HG02759 (cell line): ENCODE measurements around the gene CS.
A peak's percentile ranks its signal among the peaks of the same experiment; 100 is the strongest.
"Not testable (repeated sequence)": the region's sequence is repeated elsewhere in the genome, so short reads cannot be mapped to it uniquely, and the experiment has no call there.

Experiments used
- ATAC-seq: cut with Tn5 transposase; IDR thresholded peaks from one replicate; pipeline ENCODE4 v1.9.1; 2021; ENCODE audit warnings: mild to moderate bottlenecking, moderate library complexity; ENCODE audit not compliant: unreplicated experiment

CS gene

GRCh38 chr12:56299853-56300643 lies at the start of gene CS:
Gene CS, minus strand, starts transcription at chr12:56300330. Its CDS starts 129 bp downstream, at chr12:56300201.
- peak; percentile 92 for ATAC-seq

GRCh38 chr12:56348776-56349175 lies 48.6 kb upstream of the CS start:
- no peak for ATAC-seq

GRCh38 chr12:56347255-56347654 lies 47.1 kb upstream of the CS start:
- ATAC-seq = peak; percentile 47

- ATAC-seq = no peak
These were observed 46.5 kb upstream of the CS start for GRCh38 chr12:56346675-56347074.

GRCh38 chr12:56342290-56342689 lies 42.2 kb upstream of the CS start:
- ATAC-seq = not testable (repeated sequence)

- ATAC-seq = no peak
These were observed 41.5 kb upstream of the CS start for GRCh38 chr12:56341616-56342015.

- no peak for ATAC-seq
These were observed 39.0 kb upstream of the CS start for GRCh38 chr12:56339158-56339422.

GRCh38 chr12:56338308-56339157 lies 38.4 kb upstream of the CS start, which contains the start of gene IL23A:
Gene IL23A, plus strand, starts transcription at chr12:56338884. Its CDS starts 161 bp downstream, at chr12:56339045.
- ATAC-seq = peak; percentile 39

- no peak for ATAC-seq
These were observed 37.7 kb upstream of the CS start for GRCh38 chr12:56337753-56338251.

- ATAC-seq = no peak
These were observed 36.4 kb upstream of the CS start for GRCh38 chr12:56336361-56337167.

GRCh38 chr12:56335527-56335926 lies 35.4 kb upstream of the CS start:
- not testable (repeated sequence) for ATAC-seq

- ATAC-seq = no peak
These were observed 34.3 kb upstream of the CS start for GRCh38 chr12:56334490-56334793.

- peak; percentile 89 for ATAC-seq
These were observed 33.8 kb upstream of the CS start, which contains the start of gene PAN2 for GRCh38 chr12:56333679-56334489. Gene PAN2, minus strand, starts transcription at chr12:56334000. Its CDS starts 906 bp downstream, at chr12:56333094.

- no peak for ATAC-seq
These were observed 33.1 kb upstream of the CS start for GRCh38 chr12:56333197-56333678.

GRCh38 chr12:56332512-56333196 lies 32.5 kb upstream of the CS start:
- no peak for ATAC-seq

- ATAC-seq = no peak
These were observed 30.9 kb upstream of the CS start for GRCh38 chr12:56330936-56331490.

- no peak for ATAC-seq
These were observed 26.4 kb upstream of the CS start for GRCh38 chr12:56326533-56326932.

- ATAC-seq = no peak
These were observed 26.0 kb upstream of the CS start for GRCh38 chr12:56326126-56326525.

GRCh38 chr12:56324206-56324605 lies 24.1 kb upstream of the CS start:
- no peak for ATAC-seq
